ENCODE measurements around the gene TRIM10.

TRIM10 gene

DNA sequence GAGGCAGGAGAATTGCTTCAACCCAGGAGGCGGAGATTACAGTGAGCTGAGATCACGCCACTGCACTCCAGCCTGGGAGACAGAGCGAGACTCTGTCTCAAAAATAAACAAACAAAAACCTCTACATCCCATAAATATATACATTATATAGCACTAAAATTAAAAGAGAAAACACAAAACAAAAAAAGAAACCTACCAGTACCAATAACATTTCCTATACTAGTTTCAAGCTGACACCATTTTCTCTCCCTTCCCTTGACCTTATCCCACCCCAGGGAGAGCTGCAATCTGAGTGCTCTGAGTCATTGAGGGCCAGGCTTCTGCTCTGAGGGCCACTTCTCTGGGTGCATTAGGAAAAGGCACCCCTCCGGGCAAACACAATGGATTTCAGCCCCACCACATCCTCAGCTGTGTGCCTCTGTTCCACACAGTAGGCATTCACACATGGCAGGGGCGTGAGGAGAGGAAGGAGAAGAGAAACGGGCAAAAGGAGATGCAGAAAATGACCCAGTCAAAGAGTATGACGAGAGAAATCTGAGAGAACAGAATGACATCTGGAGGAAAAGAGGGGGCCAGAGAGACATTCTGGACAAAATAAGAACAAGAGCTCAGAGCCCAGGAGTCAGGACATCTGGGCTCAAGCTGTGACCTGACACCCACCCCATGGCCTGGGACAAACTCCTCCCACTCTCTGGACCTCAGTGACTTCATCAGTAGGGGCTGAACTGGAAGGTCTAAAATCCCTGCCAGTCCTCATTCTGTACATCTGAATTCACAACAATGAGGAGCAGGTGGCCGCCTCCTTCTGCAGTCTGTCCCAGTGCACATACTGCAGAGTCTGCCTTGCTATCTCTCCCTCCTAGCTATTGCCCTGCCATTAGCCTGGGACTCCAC lies 34.0 kb upstream of the TRIM10 start (continued):
- TF ChIP-seq ZNF48 (tag by site-specific recombination; IDR thresholded peaks at IDR 0.05), result no peak
- TF ChIP-seq ZNF501 (tag by site-specific recombination; IDR thresholded peaks at IDR 0.05), result no peak
- TF ChIP-seq ZNF544 (tag by site-specific recombination; IDR thresholded peaks at IDR 0.05), result no peak
- TF ChIP-seq FEZF1 (tag by site-specific recombination; IDR thresholded peaks at IDR 0.05), result peak; percentile 17; the same call in 1 of the 2 replicates
- peak; percentile 55 for TF ChIP-seq ZIC2 (tag by site-specific recombination; IDR thresholded peaks at IDR 0.05)
- TF ChIP-seq ZFP69B (tag by site-specific recombination; IDR thresholded peaks at IDR 0.05), result no peak
- TF ChIP-seq ZNF549 (tag by site-specific recombination; IDR thresholded peaks at IDR 0.05), result no peak
- no peak for TF ChIP-seq ZNF670 (tag by site-specific recombination; IDR thresholded peaks at IDR 0.05; ENCODE audit: low read depth)
- no peak for TF ChIP-seq ZNF324 (tag by site-specific recombination; IDR thresholded peaks at IDR 0.05)
- TF ChIP-seq GFI1B (tag by site-specific recombination; IDR thresholded peaks at IDR 0.05), result no peak
- 0 out of 2 replicates have a peak, but pooled peaks have one; percentile 16 for TF ChIP-seq ZBTB17 (tag by site-specific recombination; IDR thresholded peaks at IDR 0.05)

DNA sequence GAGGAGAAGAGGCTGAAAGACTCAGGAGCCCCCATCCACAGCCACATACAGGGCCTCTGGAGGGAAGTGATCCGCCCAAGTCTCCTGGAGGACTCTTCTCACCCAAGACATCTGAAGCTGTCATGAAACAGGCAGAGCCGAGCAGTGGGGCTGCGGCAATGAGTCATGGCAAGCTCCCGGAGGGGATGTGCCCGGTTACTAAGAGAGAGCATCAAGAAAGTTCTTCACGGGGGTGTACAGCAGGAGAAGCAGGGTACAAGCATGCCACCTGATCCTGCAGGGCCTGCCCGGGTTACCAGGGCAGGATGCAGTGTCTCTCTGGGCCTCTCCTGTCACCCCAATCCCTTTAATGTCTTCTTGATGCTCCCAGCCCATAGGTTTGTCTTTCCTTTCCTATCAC lies 31.1 kb upstream of the TRIM10 start:
- H3K27ac ChIP-seq (ENCODE audit: extremely low read depth, low read depth, low read length), result no peak overlapping the region
- no peak for TF ChIP-seq OSR2 (tag by site-specific recombination; IDR thresholded peaks at IDR 0.05)
- TF ChIP-seq, protein P1, sequence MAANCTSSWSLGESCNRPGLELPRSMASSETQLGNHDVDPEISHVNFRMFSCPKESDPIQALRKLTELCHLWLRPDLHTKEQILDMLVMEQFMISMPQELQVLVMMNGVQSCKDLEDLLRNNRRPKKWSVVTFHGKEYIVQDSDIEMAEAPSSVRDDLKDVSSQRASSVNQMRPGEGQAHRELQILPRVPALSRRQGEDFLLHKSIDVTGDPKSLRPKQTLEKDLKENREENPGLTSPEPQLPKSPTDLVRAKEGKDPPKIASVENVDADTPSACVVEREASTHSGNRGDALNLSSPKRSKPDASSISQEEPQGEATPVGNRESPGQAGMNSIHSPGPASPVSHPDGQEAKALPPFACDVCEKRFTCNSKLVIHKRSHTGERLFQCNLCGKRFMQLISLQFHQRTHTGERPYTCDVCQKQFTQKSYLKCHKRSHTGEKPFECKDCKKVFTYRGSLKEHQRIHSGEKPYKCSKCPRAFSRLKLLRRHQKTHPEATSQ (tag by site-specific recombination; IDR thresholded peaks at IDR 0.05), result no peak
- TF ChIP-seq ZNF792 (tag by site-specific recombination; IDR thresholded peaks at IDR 0.05), result no peak
- TF ChIP-seq ZNF2 (tag by site-specific recombination; IDR thresholded peaks at IDR 0.05), result no peak
- no peak for TF ChIP-seq CTCF (tag by site-specific recombination; IDR thresholded peaks at IDR 0.05)
- no peak for TF ChIP-seq ZIC2 (tag by site-specific recombination; IDR thresholded peaks at IDR 0.05)
- no peak for TF ChIP-seq ZBTB7A (tag by site-specific recombination; IDR thresholded peaks at IDR 0.05; ENCODE audit: low read depth)
- TF ChIP-seq ZNF610 (tag by site-specific recombination; IDR thresholded peaks at IDR 0.05; ENCODE audit: borderline replicate concordance), result no peak
- TF ChIP-seq ZNF791 (tag by site-specific recombination; IDR thresholded peaks at IDR 0.05), result no peak
- no peak for TF ChIP-seq ZNF404 (tag by site-specific recombination; IDR thresholded peaks at IDR 0.05)
- no peak for TF ChIP-seq MYNN (tag by site-specific recombination; IDR thresholded peaks at IDR 0.05; ENCODE audit: borderline replicate concordance)
- no peak for TF ChIP-seq ZNF518A (tag by site-specific recombination; conservative IDR thresholded peaks at IDR 0.05; ENCODE audit: low read depth)
- no peak for TF ChIP-seq ZNF626 (tag by site-specific recombination; IDR thresholded peaks at IDR 0.05)

More for the DNA sequence above, 31.1 kb upstream of the TRIM10 start:
- H3K4me3 ChIP-seq (ENCODE audit: low read depth, low read length), result no peak overlapping the region
- CTCF ChIA-PET, result interaction anchor here (1.5 kb wide), 1 partner anchor 62 kb away, joined by 3 read pairs; no protein-coding TSS in a partner anchor
- H3K9me3 ChIP-seq (ENCODE audit: control insufficient read depth, insufficient read depth, low read depth, low read length), result no peaks in the 10 kb centered on the region
- POLR2A ChIA-PET, result no interaction called here
- peaks cover 16 to 82% of the 10 kb centered on the region in 2 experiments for H3K36me3 ChIP-seq (ENCODE audit: control insufficient read depth in 2 of 2, insufficient read depth in 1 of 2, low read length in 2 of 2)
- H3K4me1 ChIP-seq (ENCODE audit: control insufficient read depth, insufficient read depth, low read length), result 0 out of 2 replicates have a peak, but pooled peaks cover 3% of the 10 kb centered on the region
